ENCODE measurements around the gene DCUN1D1.

- TF ChIP-seq CTCF (IDR thresholded peaks at IDR 0.05 in 8 of 11, conservative IDR thresholded peaks at IDR 0.05 in 3 of 11) (peak in 4 of 11 experiments; percentile 19 to 46 (median 42)), POLR2AphosphoS5 (IDR thresholded peaks at IDR 0.05) (no peak)
Measured at GRCh38 chr3:182909318-182910040, 70.9 kb downstream of the DCUN1D1 start.
